ENCODE data around the gene NDUFA7.

- TF ChIP-seq CTCF (IDR thresholded peaks at IDR 0.05) (no peak), POLR2A (IDR thresholded peaks at IDR 0.05) (no peak)
Measured at GRCh38 chr19:8311461-8312260, 9.5 kb downstream of the NDUFA7 start.

All from adrenal gland (tissue), 5 donors.